Measurements from ENCODE around the gene TMEM39A. TPM values are rescaled to one million over a fixed set of nuclear protein-coding genes. Genes with fewer than 3 reads are reported as not detected.
A peak's percentile ranks its signal among the peaks of the same experiment; 100 is the strongest.

TMEM39A gene
- 30.2 and 45.0 TPM in 2 replicates for total RNA-seq (2014; rRNA removed; shearing (Covaris generic))

GRCh38 chr3:119463171-119464169 is at the start of gene TMEM39A:
TSS of gene TMEM39A (minus strand) at chr3:119463615. CDS start at chr3:119462074, 1,541 bp downstream.
- DNase-seq (ENCODE audit: low spot score) = peak; percentile 100

GRCh38 chr3:119510690-119511089 is 47.3 kb upstream of the TMEM39A start:
- DNase-seq (ENCODE audit: low spot score) = no peak

- DNase-seq (ENCODE audit: low spot score) = no peak
These were observed 44.9 kb upstream of the TMEM39A start for GRCh38 chr3:119508172-119508845.

- DNase-seq (ENCODE audit: low spot score) = no peak
These were observed 44.0 kb upstream of the TMEM39A start for GRCh38 chr3:119507404-119507803.

- no peak for DNase-seq (ENCODE audit: low spot score)
These were observed 43.2 kb upstream of the TMEM39A start for GRCh38 chr3:119506631-119507030.

GRCh38 chr3:119500901-119501300 is 37.5 kb upstream of the TMEM39A start:
- no peak for DNase-seq (ENCODE audit: low spot score)

GRCh38 chr3:119500265-119500664 is 36.9 kb upstream of the TMEM39A start:
- no peak for DNase-seq (ENCODE audit: low spot score)

- peak; percentile 100 for DNase-seq (ENCODE audit: low spot score)
These were observed 35.0 kb upstream of the TMEM39A start, which contains the start of gene TIMMDC1 for GRCh38 chr3:119498186-119499011. TSS of gene TIMMDC1 (plus strand) at chr3:119498547. CDS start at chr3:119498734, 187 bp downstream.

GRCh38 chr3:119497820-119498185 is 34.4 kb upstream of the TMEM39A start:
- DNase-seq (ENCODE audit: low spot score) = peak; percentile 29

- DNase-seq (ENCODE audit: low spot score) = no peak
These were observed 31.2 kb upstream of the TMEM39A start for GRCh38 chr3:119494597-119494996.

- DNase-seq (ENCODE audit: low spot score) = no peak
These were observed 29.4 kb upstream of the TMEM39A start for GRCh38 chr3:119492810-119493209.

- DNase-seq (ENCODE audit: low spot score) = no peak
These were observed 28.7 kb upstream of the TMEM39A start for GRCh38 chr3:119492128-119492527.

GRCh38 chr3:119490153-119490552 is 26.7 kb upstream of the TMEM39A start:
- DNase-seq (ENCODE audit: low spot score) = no peak

- DNase-seq (ENCODE audit: low spot score) = no peak
These were observed 22.1 kb upstream of the TMEM39A start for GRCh38 chr3:119485563-119485962.

GRCh38 chr3:119483101-119483500 is 19.7 kb upstream of the TMEM39A start:
- DNase-seq (ENCODE audit: low spot score) = no peak

- no peak for DNase-seq (ENCODE audit: low spot score)
These were observed 17.7 kb upstream of the TMEM39A start for GRCh38 chr3:119481079-119481478.

- no peak for DNase-seq (ENCODE audit: low spot score)
These were observed 7.5 kb upstream of the TMEM39A start for GRCh38 chr3:119470866-119471265.

- DNase-seq (ENCODE audit: low spot score) = no peak
These were observed 6.2 kb upstream of the TMEM39A start for GRCh38 chr3:119469418-119470189.

GRCh38 chr3:119468041-119468440 is 4.6 kb upstream of the TMEM39A start:
- no peak for DNase-seq (ENCODE audit: low spot score)

GRCh38 chr3:119457246-119457645 is 6.2 kb downstream of the TMEM39A start:
- DNase-seq (ENCODE audit: low spot score) = no peak

GRCh38 chr3:119456469-119456868 is 6.9 kb downstream of the TMEM39A start:
- DNase-seq (ENCODE audit: low spot score) = no peak
